ENCODE measurements around the gene IFNLR1. TPM values are rescaled to one million over a fixed set of nuclear protein-coding genes. Genes with fewer than 3 reads are reported as not detected.

The IFNLR1 gene
- total RNA-seq, 6 experiments from 2014 or later = 3.4 to 8.3 (median 4.0) TPM

- peak in 1 of 3 donors; percentile 38 for DNase-seq
- intact Hi-C loops (cut with DNase I) = no loop called here
- TF ChIP-seq CTCF (IDR thresholded peaks at IDR 0.05) (no peak), POLR2A (IDR thresholded peaks at IDR 0.05) (no peak)
- no peak overlapping the region for H3K27ac ChIP-seq
- peaks cover 0 to 21% (median 0%) of the 10 kb centered on the region in 4 donors for H3K36me3 ChIP-seq
- no CpG with 5 or more reads among the region's 4 CpGs for WGBS (ENCODE audit: insufficient coverage, low coverage, low lambda C conversion rate, missing lambda C conversion rate)
- H3K27me3 ChIP-seq = no peaks in the 10 kb centered on the region
- H3K4me3 ChIP-seq = no peak overlapping the region
- no peaks in the 10 kb centered on the region for H3K9me3 ChIP-seq
- no peak for ATAC-seq
- H3K4me1 ChIP-seq = no peaks in the 10 kb centered on the region
Measured at GRCh38 chr1:24161270-24161669, 25.8 kb downstream of the IFNLR1 start.

GRCh38 chr1:24159366-24159765, 27.7 kb downstream of the IFNLR1 start:
- no peaks in the 10 kb centered on the region for H3K9me3 ChIP-seq
- H3K27me3 ChIP-seq = no peaks in the 10 kb centered on the region
- peaks cover 0 to 12% (median 0%) of the 10 kb centered on the region in 4 donors for H3K4me1 ChIP-seq
- peak in 1 of 3 donors; percentile 23 for DNase-seq
- intact Hi-C loops (cut with DNase I) = no loop called here
- TF ChIP-seq CTCF (IDR thresholded peaks at IDR 0.05) (no peak), POLR2A (IDR thresholded peaks at IDR 0.05) (no peak)
- no peak overlapping the region for H3K27ac ChIP-seq
- WGBS (ENCODE audit: insufficient coverage, low coverage, low lambda C conversion rate, missing lambda C conversion rate) = 88% methylated on average over 3 of the region's 5 CpGs
- ATAC-seq = no peak
- H3K36me3 ChIP-seq = peaks cover 0 to 21% (median 0%) of the 10 kb centered on the region in 4 donors
- H3K4me3 ChIP-seq = no peak overlapping the region

GRCh38 chr1:24157918-24158481, 29.1 kb downstream of the IFNLR1 start:
- intact Hi-C loops (cut with DNase I) = no loop called here
- WGBS (ENCODE audit: insufficient coverage, low coverage, low lambda C conversion rate, missing lambda C conversion rate) = no CpG with 5 or more reads among the region's 6 CpGs
- Histone ChIP-seq H3K36me3 (peaks cover 0 to 21% (median 0%) of the 10 kb centered on the region in 4 donors), H3K4me3 (no peak overlapping the region), H3K9me3 (no peaks in the 10 kb centered on the region), H3K27ac (no peak overlapping the region), H3K27me3 (no peaks in the 10 kb centered on the region), H3K4me1 (peaks cover 0 to 12% (median 0%) of the 10 kb centered on the region in 4 donors)
- ATAC-seq (no peak), DNase-seq (no peak)
- TF ChIP-seq POLR2A (IDR thresholded peaks at IDR 0.05) (no peak), CTCF (IDR thresholded peaks at IDR 0.05) (peak in 1 of 4 donors; percentile 12)

GRCh38 chr1:24156542-24157260, 30.4 kb downstream of the IFNLR1 start:
- Histone ChIP-seq H3K36me3 (peaks cover 0 to 21% (median 0%) of the 10 kb centered on the region in 4 donors), H3K27me3 (no peaks in the 10 kb centered on the region), H3K27ac (no peak overlapping the region), H3K9me3 (no peaks in the 10 kb centered on the region), H3K4me1 (peaks cover 0 to 14% (median 0%) of the 10 kb centered on the region in 4 donors), H3K4me3 (no peak overlapping the region)
- WGBS (ENCODE audit: insufficient coverage, low coverage, low lambda C conversion rate, missing lambda C conversion rate) = 88% methylated on average over 5 of the region's 18 CpGs
- ATAC-seq = no peak
- DNase-seq = peak in 1 of 3 donors; percentile 39
- intact Hi-C loops (cut with DNase I) = no loop called here
- TF ChIP-seq POLR2A (IDR thresholded peaks at IDR 0.05) (no peak), CTCF (IDR thresholded peaks at IDR 0.05) (no peak)
